ENCODE data around the gene PI16.
"Not testable (repeated sequence)": the region's sequence is repeated elsewhere in the genome, so short reads cannot be mapped to it uniquely, and the experiment has no call there.

- TF ChIP-seq CTCF (IDR thresholded peaks at IDR 0.05); EZH2 (IDR thresholded peaks at IDR 0.05; ENCODE audit: borderline replicate concordance, insufficient read depth, low read depth, low read length, poor library complexity, severe bottlenecking): not testable (repeated sequence)
Observed at GRCh38 chr6:36941561-36941960, 13.0 kb upstream of the PI16 start.

Data from B cell (primary cell).